CD4-positive, alpha-beta T cell treated with Interferon alpha-2 for 1 hour (primary cell): ENCODE data around the gene TWIST2.

Source experiments
- DNase-seq, 2 donors: peaks; one replicate each; pipeline ENCODE4 v3.0.0-alpha.2; 2020 to 2022

The TWIST2 gene

DNA sequence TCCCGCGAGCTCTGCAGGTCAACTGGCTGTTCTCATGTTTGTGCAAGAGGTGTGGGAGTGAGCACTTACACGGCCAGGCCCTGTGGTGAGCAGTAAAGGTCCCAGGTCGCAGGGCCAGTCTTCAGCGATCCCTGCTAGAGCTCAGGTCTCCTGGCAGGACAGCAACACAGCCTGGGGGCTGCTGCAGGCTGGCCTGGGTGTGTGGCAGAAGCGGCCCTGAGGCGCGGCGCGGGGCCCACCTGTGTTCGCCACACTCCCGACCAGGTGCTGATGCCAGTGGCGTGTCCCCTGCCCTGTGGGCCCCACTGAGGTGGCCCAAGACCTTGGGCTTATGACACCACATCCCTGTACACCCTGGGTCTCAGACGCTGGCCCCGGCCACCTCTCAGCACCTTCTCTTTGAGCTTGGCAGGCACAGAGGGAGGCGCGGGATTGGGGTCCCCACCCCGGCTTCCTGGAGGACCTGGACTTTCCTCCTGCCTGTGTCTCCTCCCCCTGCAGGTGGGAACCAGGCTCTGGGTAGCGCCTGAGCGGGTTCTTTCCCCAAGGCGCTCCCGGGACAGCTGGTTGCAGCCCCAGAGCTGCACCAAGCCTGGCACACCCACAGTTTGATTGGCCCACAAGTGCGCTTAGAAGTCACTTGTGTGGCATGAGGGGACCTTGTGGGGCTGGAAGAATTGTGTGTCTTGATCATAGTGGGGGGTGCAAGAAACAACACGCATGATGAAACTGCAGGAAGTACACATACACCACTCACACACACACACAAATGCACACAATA, 59.2 kb downstream of the TWIST2 start:
- no peak for DNase-seq

DNA sequence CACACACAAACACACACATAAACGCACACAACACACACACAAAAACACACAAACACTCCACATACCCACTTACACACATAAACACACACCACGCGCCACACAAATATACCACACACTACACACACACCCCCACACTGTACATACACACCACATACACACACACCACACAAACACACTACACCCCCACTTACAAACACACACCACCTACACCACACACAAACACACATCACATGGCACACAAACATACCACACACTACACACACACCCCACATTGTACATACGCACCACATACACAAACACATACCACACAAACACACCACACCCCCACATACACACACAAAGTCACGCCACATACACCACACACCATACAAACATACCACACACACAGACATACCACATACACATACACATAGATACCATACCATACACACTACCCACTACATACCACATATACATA, 59.9 kb downstream of the TWIST2 start:
- DNase-seq, result no peak

GRCh38 chr2:238908960-238909951, 61.4 kb downstream of the TWIST2 start:
- no peak for DNase-seq

DNA sequence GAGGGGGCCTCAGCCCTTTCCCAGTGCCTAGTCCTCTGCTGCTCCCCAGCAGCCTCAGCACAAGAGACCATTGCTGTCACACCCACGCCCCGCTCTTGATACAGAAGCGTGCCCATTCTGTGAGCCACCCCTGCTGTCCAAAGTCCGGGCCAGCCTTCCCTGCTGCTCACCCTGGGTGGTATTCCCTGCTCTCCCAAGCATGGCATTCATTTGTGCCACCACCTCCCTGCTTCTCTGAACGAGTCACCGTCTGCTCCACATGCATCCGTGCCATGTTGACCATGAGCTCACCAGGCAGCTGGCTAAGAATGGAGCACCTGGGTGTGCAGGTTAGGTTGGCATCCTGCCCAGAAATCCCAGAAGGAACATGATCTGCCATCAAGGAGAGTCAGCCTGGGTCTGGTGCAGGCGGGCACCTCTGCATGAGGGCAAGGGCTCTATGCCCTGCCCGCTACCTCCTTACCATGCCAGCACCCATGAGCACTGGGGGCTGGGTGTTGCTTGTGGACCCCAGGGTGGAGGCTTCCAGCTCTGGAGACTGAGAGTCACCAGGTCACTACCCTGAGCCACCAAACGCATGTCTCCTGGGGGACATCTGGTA, 63.0 kb downstream of the TWIST2 start:
- no peak for DNase-seq

DNA sequence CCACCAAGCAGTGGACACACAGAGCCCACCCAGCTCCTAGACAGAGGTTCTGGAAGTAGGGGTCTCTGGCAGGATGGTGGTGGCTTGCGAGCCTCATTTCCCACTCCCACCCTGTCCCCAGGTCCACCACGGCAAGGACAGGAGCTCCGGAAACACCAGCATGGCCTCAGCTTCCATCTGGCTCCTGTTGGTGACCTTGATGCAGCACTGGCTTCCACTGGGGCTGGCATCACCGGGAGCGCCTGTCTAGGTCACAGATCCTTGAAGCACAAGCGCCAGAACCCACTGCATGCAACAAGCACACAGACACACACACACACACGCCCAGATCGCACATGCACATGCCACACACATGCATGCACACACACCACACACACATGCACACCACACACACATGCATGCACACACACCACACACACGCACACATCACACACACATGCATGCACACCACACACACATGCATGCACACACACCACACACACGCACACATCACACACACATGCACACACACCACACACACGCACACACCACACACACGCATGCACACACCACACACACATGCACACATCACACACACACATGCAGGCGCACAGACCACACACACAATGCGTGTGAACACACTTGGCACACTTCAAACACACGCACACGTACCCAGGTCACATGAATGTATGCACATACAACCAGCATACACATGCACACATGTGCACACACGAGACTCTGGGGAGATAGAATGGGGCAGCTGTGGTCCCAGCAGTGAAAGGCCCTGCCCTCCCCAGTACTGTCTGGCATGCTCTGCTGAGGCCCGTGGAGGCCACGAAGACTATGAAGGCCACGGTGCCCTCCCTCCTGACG, 63.7 kb downstream of the TWIST2 start:
- no peak for DNase-seq

GRCh38 chr2:238912228-238912915, 64.5 kb downstream of the TWIST2 start:
- no peak for DNase-seq

DNA sequence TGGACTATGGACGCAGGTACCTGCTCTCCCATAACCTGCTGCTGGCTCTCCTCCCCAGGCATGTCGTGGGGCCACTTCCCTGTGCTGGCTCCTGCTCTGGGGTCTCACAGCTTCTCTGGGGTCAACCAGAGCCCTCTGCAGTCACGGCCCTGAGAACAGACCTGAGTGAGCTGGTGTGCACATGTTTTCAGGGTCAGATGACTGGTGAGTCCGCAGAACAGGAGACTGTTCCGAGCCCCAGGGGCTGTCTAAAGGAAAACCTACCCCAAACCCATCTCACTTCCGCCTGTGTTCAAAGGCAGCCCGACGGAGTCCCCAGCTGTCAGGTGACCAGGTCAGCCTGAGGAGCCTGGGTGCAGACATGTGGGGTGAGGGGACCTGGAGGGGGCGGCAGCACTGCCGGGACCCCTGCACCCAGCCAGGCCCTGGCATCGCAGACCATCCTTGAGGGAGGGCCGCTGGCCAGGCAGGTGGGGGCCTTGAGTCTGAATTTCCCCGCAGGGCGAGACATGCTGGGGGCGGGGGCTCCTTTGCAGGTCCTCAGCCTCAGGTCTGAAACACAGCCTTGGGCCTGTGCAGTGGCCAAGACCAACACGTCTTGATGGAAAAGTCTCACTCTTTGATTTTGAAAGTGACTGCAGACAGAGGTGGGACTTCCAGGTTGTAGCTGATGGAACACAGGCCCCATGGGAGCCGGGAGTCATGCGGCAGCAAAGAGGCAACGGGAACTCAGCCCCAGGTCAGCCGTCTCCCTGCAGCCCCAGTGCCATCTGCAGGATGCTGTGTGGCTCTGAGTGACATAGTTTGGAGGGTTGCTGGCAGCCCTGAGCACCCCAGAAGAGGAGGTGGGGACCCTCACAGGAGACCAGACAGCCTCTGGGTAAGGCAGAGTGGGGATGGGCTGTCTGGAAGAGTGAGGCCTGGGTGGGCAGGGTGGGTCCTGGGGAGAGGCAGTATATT, 65.3 kb downstream of the TWIST2 start:
- DNase-seq, result no peak

DNA sequence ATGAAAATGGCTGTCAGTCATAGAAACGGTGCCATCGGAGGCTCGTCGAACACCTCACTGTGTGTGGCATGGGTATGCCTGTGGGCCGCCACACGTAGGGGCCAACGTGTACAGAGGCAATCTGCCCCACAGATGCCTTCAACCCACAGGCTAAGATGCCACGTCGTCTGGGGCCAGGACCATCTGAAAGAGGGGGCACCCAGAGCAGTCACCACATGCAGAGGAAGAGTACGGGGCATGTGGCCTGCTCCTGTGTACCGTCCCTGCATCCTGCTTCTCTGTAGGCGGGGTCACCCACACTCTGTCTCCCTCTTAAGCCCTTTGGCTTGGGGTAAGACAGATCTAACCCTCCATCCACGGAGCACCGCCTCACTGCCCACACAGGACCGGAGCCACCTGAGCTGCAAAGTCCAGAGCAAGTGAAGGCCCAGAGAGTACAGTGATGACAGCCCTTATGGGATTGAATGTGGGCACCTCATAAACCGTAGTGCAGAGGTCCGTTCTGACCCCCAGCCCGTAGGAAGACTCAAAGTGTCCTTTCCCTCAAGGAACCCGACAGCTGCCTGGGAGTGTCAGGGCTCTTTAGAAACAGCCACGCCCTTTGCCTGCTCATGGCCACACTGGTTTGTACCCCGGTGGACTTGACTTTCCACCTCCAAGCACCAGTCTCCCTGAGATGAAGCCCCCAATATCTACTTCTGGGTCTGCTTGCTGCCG, 66.2 kb downstream of the TWIST2 start:
- DNase-seq, result no peak

DNA sequence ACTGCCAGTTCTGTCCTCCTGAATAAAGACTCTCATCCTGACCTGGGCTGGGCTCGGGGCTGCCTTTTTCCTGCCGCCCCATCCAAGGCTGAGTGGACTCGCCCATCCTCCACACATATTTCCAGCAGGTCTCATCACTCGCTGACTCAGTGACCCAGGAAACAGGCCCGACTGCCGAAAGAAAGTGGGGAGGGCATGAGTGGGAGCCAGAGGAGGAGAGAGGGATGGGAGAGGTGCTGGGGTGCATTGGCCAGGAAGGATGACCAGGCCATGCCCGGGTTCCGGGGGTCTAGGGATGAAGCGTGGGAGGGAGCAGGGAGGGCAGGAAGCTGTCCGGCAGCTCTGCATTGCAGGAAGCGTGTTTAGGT, 66.7 kb downstream of the TWIST2 start:
- no peak for DNase-seq

GRCh38 chr2:238915196-238915595, 67.3 kb downstream of the TWIST2 start:
- no peak for DNase-seq

DNA sequence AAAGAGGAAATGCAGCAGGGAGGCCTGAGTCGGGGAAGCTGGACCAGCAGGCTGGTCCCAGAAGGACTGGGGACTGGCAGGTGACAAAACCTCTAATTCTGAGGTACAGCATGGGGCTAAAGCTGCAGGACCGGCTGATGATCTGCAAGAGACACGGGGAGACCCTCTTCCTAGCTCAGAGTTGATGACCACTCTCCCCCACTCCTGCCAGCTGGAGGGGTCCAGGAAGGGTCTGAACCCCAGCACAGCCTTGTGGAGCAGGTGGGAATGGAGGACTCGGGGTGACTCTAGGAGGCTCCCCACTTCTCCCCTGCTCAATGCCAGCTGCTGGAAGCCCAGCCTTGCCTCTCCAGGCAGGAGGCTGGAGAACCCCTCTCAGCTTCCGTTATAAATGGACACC, 67.7 kb downstream of the TWIST2 start:
- DNase-seq, result no peak

GRCh38 chr2:238916176-238916874, 68.4 kb downstream of the TWIST2 start:
- DNase-seq, result no peak

DNA sequence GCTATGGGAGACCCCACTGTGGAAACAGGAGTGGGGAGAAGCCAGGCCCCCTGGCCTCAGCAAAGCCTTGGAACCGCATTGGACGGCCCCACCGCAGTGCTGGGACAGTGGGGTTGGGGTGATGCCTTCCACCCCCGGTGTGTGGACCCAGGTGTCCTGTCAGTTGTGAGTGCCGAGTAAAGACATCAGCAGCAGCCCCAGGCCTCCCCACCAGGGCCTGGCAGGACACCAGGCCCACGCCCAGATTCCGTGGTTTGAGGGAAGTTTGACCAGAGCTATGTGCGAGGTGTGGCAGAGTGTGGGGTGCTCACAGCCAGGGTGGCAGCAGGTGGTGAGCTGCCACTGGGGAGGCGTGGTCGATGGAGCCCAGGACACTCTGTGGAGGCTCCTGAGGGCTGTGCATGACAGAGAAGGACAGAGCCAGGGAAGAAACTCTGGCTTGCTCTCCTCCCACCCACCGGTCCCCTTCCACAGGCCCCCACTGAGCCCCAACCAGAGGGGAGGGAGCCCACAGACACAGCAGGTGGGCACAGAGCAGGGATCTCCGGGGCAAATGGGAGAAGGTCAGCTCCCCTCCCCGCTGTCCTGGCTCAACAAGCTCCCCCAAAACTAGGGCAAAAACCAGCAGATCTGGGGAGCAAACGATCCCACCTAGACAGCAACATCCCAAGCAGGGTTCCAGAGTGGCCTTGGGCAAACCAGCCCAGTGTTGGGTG, 69.1 kb downstream of the TWIST2 start:
- DNase-seq, result no peak

- no peak for DNase-seq
Observed at GRCh38 chr2:238919307-238919706, 71.4 kb downstream of the TWIST2 start.

DNA sequence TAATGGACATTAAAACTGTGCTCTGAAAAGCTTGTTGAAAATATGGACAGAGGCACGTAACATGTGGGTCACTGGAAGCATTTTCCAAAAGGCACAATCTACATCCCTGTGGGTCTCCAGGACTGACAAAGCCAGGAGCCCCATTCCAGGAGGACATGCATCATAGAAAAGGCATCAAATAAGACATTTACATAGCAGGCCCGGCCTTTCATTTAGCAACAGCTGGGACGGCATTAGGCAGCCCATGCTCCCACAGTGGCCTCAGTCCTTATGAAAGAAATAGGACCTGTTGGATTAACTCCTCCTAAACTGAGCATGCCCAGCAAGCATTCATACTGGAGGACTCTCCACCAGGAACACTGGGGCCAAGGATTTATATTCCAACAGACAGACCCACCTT, 72.2 kb downstream of the TWIST2 start:
- no peak for DNase-seq

GRCh38 chr2:238920601-238921001, 72.7 kb downstream of the TWIST2 start:
- DNase-seq, result no peak

- DNase-seq, result no peak
Observed at GRCh38 chr2:238921259-238921658, 73.4 kb downstream of the TWIST2 start.

DNA sequence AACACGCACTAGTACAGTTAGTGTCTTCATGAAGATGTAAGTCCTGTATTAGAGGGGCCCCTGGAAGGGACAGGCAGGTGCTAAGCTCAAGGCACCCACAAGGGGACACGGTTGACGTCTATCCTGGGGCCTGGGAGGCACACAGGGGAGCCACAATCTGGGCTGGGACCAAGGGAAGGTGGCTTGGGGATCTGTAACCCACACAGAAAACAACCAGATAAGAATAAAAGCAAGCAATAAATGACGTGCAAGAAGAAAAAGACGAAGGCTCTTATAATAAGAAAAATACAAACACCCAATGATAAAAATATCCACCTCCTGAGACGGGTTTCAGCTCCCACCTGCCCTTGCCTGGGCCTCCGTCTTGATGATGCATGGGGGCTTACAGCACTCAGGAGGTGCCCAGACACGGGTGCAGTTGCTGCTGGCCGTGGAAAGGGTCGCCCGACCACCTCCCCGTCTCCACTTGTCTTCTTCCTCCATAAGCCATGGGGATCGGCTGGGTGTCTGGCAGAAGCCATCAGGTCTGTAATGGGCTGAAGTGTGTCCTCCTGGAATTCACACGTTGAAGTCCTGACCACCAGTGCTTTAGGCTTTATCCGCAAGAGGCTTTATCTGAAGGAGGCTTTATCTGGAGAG, 73.9 kb downstream of the TWIST2 start:
- DNase-seq, result no peak
